GM12878 (cell line): ENCODE measurements around the gene SCAP.

Experiments used
- CTCF ChIP-seq, 3 experiments: IDR thresholded peaks in 2 of 3; conservative IDR thresholded peaks in 1 of 3; 2 replicates each; pipeline ENCODE4 v1.5.1; 2011; ENCODE audit warnings: low read depth in 3 of 3, low read length in 3 of 3, mild to moderate bottlenecking in 3 of 3, control low read depth in 2 of 3, moderate library complexity in 2 of 3, inconsistent platforms in 1 of 3, mixed read lengths in 1 of 3; ENCODE audit not compliant: control insufficient read depth in 2 of 3, insufficient read depth in 1 of 3; ENCODE audit errors: extremely low read depth in 1 of 3
- REST ChIP-seq: IDR thresholded peaks from 2 replicates; pipeline ENCODE4 v1.6.1; 2012; ENCODE audit warnings: mild to moderate bottlenecking, low read depth, low read length

- TF ChIP-seq REST (no peak), CTCF (IDR thresholded peaks at IDR 0.05 in 2 of 3, conservative IDR thresholded peaks at IDR 0.05 in 1 of 3; ENCODE audit: control insufficient read depth in 2 of 3, extremely low read depth in 1 of 3, insufficient read depth in 1 of 3, low read depth in 3 of 3, low read length in 3 of 3) (no peak)
These were observed 20.1 kb upstream of the SCAP start for GRCh38 chr3:47495886-47496285.
